ENCODE data around the gene VSX1. TPM values are rescaled to one million over a fixed set of nuclear protein-coding genes. Genes with fewer than 3 reads are reported as not detected.

Gene VSX1
- total and polyA plus RNA-seq, 9 donors: 0.11 to 1.4 (median 0.75) TPM; not detected in 2

- Histone ChIP-seq H3K9me3 (no peaks in the 10 kb centered on the region), H3K4me1 (ENCODE audit: insufficient read depth) (peaks cover 27% of the 10 kb centered on the region), H3K4me3 (no peak overlapping the region), H3K27ac (peak overlapping the region in 1 of 2 donors; percentile 60), H3K36me3 (no peaks in the 10 kb centered on the region), H3K27me3 (no peaks in the 10 kb centered on the region)
- WGBS, 3 donors: 52 to 54% (median 52%) methylated on average over 6 of the region's 6 CpGs
- TF ChIP-seq CTCF (IDR thresholded peaks at IDR 0.05): no peak
- peak in 1 of 5 donors; percentile 9 for DNase-seq
- intact Hi-C loops (cut with DNase I): no loop called here
These were observed 48.5 kb downstream of the VSX1 start for GRCh38 chr20:25033265-25033923.

GRCh38 chr20:25032478-25033264, 49.3 kb downstream of the VSX1 start:
- peak overlapping the region in 1 of 2 donors; percentile 60 for H3K27ac ChIP-seq
- peak; percentile 52 to 76 (median 57) for DNase-seq
- no peak overlapping the region for H3K4me3 ChIP-seq
- intact Hi-C loops (cut with DNase I): no loop called here
- H3K4me1 ChIP-seq (ENCODE audit: insufficient read depth): peaks cover 21% of the 10 kb centered on the region
- H3K9me3 ChIP-seq: no peaks in the 10 kb centered on the region
- 17 to 32% (median 25%) methylated on average over 29 of the region's 29 CpGs for WGBS, 3 donors
- no peaks in the 10 kb centered on the region for H3K36me3 ChIP-seq
- H3K27me3 ChIP-seq: no peaks in the 10 kb centered on the region
- TF ChIP-seq POLR2A (IDR thresholded peaks at IDR 0.05) (no peak), EP300 (IDR thresholded peaks at IDR 0.05) (no peak), CTCF (IDR thresholded peaks at IDR 0.05) (no peak)

GRCh38 chr20:25032065-25032477, 49.9 kb downstream of the VSX1 start:
- H3K27me3 ChIP-seq: no peaks in the 10 kb centered on the region
- 94 to 96% (median 95%) methylated on average over 16 of the region's 16 CpGs for WGBS, 3 donors
- H3K4me3 ChIP-seq: no peak overlapping the region
- intact Hi-C loops (cut with DNase I): no loop called here
- peaks cover 20% of the 10 kb centered on the region for H3K4me1 ChIP-seq (ENCODE audit: insufficient read depth)
- no peaks in the 10 kb centered on the region for H3K9me3 ChIP-seq
- peak in 1 of 5 donors; percentile 30 for DNase-seq
- H3K27ac ChIP-seq: peak overlapping the region in 1 of 2 donors; percentile 60
- H3K36me3 ChIP-seq: no peaks in the 10 kb centered on the region
- no peak for TF ChIP-seq POLR2A (IDR thresholded peaks at IDR 0.05)

GRCh38 chr20:25031241-25031640, 50.7 kb downstream of the VSX1 start:
- H3K9me3 ChIP-seq: no peaks in the 10 kb centered on the region
- TF ChIP-seq CTCF (IDR thresholded peaks at IDR 0.05): no peak
- no peak for TF ChIP-seq EP300 (IDR thresholded peaks at IDR 0.05)
- TF ChIP-seq POLR2A (IDR thresholded peaks at IDR 0.05): no peak
- H3K27me3 ChIP-seq: no peaks in the 10 kb centered on the region
- no peak for DNase-seq
- intact Hi-C loops (cut with DNase I): no loop called here
- H3K4me3 ChIP-seq: no peak overlapping the region
- H3K36me3 ChIP-seq: no peaks in the 10 kb centered on the region
- no peak overlapping the region for H3K27ac ChIP-seq
- WGBS, 3 donors: 77 to 99% (median 96%) methylated on average over 3 of the region's 3 CpGs
- peaks cover 20% of the 10 kb centered on the region for H3K4me1 ChIP-seq (ENCODE audit: insufficient read depth)

Measured in ovary (tissue), 9 donors.